NB4 (cell line): Measurements from ENCODE around the gene LSAMP.

Source experiments
- CTCF ChIP-seq: IDR thresholded peaks from one replicate; pipeline ENCODE4 v1.5.1; 2012; ENCODE audit warnings: low read depth, low read length
- POLR2A ChIP-seq: IDR thresholded peaks from 2 replicates; pipeline ENCODE4 v1.6.1; 2011; ENCODE audit warnings: mild to moderate bottlenecking; ENCODE audit not compliant: insufficient read length; ENCODE audit errors: extremely low read depth

GRCh38 chr3:116322750-116323375, 122.4 kb downstream of the LSAMP start:
- TF ChIP-seq POLR2A: no peak
- TF ChIP-seq CTCF: no peak
